Activated CD8-positive, alpha-beta T cell treated with anti-CD3 and anti-CD28 coated beads for 36 hours (primary cell): ENCODE results near the gene PLCG2. TPM values are rescaled to one million over a fixed set of nuclear protein-coding genes. Genes with fewer than 3 reads are reported as not detected.

ENCODE experiments used
- ATAC-seq: fragments of 200-7000 bp; cut with Tn5 transposase; one replicate; pipeline ENCODE4 v1.10.0; 2021; ENCODE audit warnings: mild to moderate bottlenecking, moderate library complexity
- CTCF ChIA-PET: fragments of 350-600 bp; sonication (Branson Sonifier 250); formaldehyde crosslinking; loops from one replicate; lab custom pipeline; 2021; ENCODE audit warnings: antibody characterized with exemption; lab: Charles Lee
- POLR2A ChIA-PET: fragments of 350-600 bp; sonication (Branson Sonifier 250); formaldehyde crosslinking; loops from one replicate; lab custom pipeline; 2021; ENCODE audit warnings: antibody characterized with exemption; lab: Charles Lee
- DNase-seq: peaks from one replicate; pipeline ENCODE4 v3.0.0-alpha.2; 2020
- H3K27ac Mint-ChIP-seq: one replicate; pipeline ENCODE4 v1.8.0; 2021; ENCODE audit warnings: mild to moderate bottlenecking, mixed read lengths
- H3K27me3 Mint-ChIP-seq: one replicate; pipeline ENCODE4 v1.8.0; 2021; ENCODE audit warnings: mixed read lengths
- H3K36me3 Mint-ChIP-seq: one replicate; pipeline ENCODE4 v1.8.0; 2021; ENCODE audit warnings: low read depth, mixed read lengths
- H3K4me1 Mint-ChIP-seq: one replicate; pipeline ENCODE4 v1.8.0; 2021; ENCODE audit warnings: low read depth, mixed read lengths
- H3K4me3 Mint-ChIP-seq: one replicate; pipeline ENCODE4 v1.8.0; 2021; ENCODE audit warnings: mild to moderate bottlenecking, moderate library complexity, mixed read lengths
- H3K9me3 Mint-ChIP-seq: one replicate; pipeline ENCODE4 v1.8.0; 2021; ENCODE audit warnings: mixed read lengths
- intact Hi-C: fragments of 100-400 bp; cut with micrococcal nuclease; formaldehyde crosslinking; loops from one replicate; pipeline ENCODE4 v1.10.0; 2022
- total RNA-seq, 2 experiments: library from RNA; stranded (reverse); gene quantifications; one replicate each; pipeline ENCODE4 v1.2.3, GENCODE V29; 2021
- TF ChIP-seq, protein P1 (sequence below): fragments of 200-600 bp; IDR thresholded peaks from one replicate; pipeline ENCODE4 v1.8.0; 2022; ENCODE audit warnings: antibody characterized with exemption, mild to moderate bottlenecking

Gene PLCG2
- total RNA-seq, 2 experiments from 2014 or later: 12.7 to 13.7 TPM

DNA sequence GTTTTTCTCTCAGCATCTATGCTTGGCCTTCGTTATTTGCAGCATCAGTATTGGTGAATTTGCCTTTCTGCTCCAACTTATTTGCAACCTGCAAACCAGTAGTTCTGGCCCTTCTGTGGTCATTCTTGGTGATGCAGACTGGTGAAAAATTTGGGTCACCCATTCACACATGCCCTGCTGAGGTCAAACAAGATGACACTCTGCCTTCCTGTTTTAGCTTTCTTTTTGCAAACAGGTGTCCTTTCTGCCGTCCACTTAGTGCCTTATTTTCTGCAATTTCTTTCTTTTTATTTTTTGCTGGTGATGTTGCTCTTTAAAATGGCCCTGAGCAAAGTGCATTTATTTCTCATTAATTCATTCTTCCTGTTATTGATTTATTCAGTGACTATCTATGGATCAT lies 31.3 kb downstream of the PLCG2 start:
- ChIA-PET CTCF (no interaction called here), POLR2A (no interaction called here)
- no peak overlapping the region for H3K4me3 Mint-ChIP-seq
- no peaks in the 10 kb centered on the region for H3K9me3 Mint-ChIP-seq
- ATAC-seq: no peak
- intact Hi-C loops: no loop called here
- H3K27ac Mint-ChIP-seq: peak overlapping the region; percentile 55
- DNase-seq: no peak
- TF ChIP-seq, protein P1, sequence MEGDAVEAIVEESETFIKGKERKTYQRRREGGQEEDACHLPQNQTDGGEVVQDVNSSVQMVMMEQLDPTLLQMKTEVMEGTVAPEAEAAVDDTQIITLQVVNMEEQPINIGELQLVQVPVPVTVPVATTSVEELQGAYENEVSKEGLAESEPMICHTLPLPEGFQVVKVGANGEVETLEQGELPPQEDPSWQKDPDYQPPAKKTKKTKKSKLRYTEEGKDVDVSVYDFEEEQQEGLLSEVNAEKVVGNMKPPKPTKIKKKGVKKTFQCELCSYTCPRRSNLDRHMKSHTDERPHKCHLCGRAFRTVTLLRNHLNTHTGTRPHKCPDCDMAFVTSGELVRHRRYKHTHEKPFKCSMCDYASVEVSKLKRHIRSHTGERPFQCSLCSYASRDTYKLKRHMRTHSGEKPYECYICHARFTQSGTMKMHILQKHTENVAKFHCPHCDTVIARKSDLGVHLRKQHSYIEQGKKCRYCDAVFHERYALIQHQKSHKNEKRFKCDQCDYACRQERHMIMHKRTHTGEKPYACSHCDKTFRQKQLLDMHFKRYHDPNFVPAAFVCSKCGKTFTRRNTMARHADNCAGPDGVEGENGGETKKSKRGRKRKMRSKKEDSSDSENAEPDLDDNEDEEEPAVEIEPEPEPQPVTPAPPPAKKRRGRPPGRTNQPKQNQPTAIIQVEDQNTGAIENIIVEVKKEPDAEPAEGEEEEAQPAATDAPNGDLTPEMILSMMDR: no peak
- H3K4me1 Mint-ChIP-seq: peaks cover 21% of the 10 kb centered on the region
- H3K36me3 Mint-ChIP-seq: no peaks in the 10 kb centered on the region
- H3K27me3 Mint-ChIP-seq: no peaks in the 10 kb centered on the region

DNA sequence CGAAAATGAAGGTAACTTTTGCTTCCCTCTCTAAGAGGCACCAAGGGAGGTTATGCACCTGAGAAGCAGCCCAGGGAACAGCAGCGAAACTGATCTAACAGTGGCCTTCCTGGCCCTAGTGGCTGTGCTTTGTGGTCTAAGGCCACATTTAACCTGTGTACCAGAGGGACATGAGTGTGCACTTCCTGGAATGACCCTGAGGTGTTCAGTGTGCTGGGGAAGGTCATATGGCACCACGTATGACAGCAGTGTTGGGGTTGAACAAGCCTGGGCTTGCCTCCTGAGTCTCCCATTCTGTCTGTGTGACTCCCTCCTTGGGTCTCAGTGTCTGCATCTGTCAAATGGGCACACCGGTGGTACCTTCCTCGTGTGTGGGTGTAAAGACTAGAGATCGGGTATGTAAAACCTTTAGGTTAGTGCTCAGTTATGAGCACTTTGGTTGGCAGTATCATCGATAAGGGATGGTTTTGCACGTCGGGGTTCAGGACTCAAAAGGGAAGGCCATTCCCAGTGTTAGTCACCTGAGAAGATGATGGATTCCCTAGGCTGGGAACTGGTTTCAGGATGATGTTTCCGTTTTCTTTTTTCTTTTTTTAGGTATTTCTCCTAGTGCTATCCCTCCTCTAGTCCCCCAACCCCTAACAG lies 31.9 kb downstream of the PLCG2 start:
- POLR2A ChIA-PET: no interaction called here
- Mint-ChIP-seq H3K27ac (peak overlapping the region; percentile 55), H3K9me3 (no peaks in the 10 kb centered on the region), H3K27me3 (no peaks in the 10 kb centered on the region), H3K4me3 (no peak overlapping the region), H3K36me3 (no peaks in the 10 kb centered on the region), H3K4me1 (peaks cover 21% of the 10 kb centered on the region)
- CTCF ChIA-PET: no interaction called here
- intact Hi-C loops: no loop called here
- peak; percentile 12 for ATAC-seq
- DNase-seq: peak; percentile 21
- TF ChIP-seq, protein P1: no peak

DNA sequence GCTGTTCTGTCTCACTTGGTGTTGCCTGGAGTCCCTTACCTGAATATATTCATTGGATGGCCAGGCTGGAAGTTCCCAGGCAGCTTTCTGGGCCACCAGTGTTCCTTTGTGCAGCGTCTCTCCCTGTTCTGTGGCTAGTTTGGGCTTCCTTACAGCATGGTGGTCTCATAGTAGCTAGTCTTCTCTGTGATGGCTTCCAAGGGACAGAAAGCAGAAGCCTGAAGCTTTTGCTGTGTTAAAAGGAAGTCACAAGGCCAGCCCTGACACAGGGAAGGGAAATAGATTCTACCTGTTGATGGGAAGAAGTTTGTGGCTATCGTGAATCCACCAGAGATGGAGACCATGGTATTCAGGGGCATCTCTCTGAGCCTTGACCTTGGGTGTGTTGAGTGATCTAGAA lies 34.6 kb downstream of the PLCG2 start:
- intact Hi-C loops: no loop called here
- no peak overlapping the region for H3K4me3 Mint-ChIP-seq
- TF ChIP-seq, protein P1: no peak
- no peak for DNase-seq
- H3K27ac Mint-ChIP-seq: no peak overlapping the region
- no peaks in the 10 kb centered on the region for H3K27me3 Mint-ChIP-seq
- POLR2A ChIA-PET: no interaction called here
- no peak for ATAC-seq
- peaks cover 30% of the 10 kb centered on the region for H3K4me1 Mint-ChIP-seq
- CTCF ChIA-PET: no interaction called here
- H3K36me3 Mint-ChIP-seq: no peaks in the 10 kb centered on the region
- no peaks in the 10 kb centered on the region for H3K9me3 Mint-ChIP-seq

DNA sequence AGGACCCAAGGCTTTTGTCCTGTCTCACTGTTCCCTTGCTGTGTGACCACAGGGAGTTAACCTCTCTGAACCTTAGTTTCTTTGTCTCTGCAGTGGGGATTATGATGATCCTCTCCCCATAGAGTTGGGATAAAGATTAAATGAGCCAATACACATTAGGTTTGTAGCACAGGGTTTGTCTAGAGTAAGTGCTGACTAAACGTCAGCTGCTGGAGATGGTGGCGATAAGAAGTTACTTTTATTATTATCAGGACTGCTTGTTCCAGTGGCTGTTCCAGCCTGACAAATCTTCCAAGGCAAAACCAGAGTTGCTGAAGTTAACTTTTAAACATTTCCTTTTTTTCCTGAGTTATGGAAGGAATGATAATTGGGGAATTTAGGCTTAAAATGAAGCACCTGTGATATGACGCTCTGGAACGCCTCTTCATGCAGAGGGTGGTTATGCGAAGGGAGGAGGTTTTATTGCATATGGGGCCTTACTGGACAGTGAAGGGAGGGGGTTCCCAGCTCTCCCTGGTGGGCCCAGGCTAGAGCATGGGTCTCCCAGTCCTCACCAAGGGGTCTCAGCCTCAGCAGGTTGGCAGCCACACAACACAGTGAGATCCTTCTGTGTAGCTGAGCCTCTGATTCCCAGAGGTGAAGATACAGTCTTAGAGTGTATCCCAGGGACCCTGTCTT lies 35.8 kb downstream of the PLCG2 start:
- CTCF ChIA-PET: no interaction called here

DNA sequence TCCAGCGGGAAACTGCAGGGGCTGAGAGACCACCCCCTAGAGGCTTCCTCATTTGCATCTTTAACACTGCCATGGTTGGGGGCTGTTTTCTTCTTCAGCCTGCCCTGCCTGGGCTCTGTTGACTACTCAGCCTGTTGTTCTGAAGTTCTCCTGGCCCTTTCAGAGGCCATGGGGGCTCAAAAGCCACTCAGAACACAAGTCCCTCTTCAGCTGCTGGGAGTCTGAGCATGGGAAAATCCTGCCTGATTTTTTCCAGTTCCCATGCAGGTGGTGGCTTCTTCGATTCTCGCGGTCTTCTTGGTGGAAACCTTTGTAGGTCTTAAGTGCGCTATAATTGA lies 36.3 kb downstream of the PLCG2 start:
- H3K36me3 Mint-ChIP-seq: no peaks in the 10 kb centered on the region
- intact Hi-C loops: no loop called here
- TF ChIP-seq, protein P1: no peak
- DNase-seq: no peak
- H3K27ac Mint-ChIP-seq: no peak overlapping the region
- ChIA-PET CTCF (no interaction called here), POLR2A (no interaction called here)
- H3K4me1 Mint-ChIP-seq: peaks cover 15% of the 10 kb centered on the region
- H3K9me3 Mint-ChIP-seq: no peaks in the 10 kb centered on the region
- H3K27me3 Mint-ChIP-seq: peaks cover 2% of the 10 kb centered on the region
- no peak for ATAC-seq
- no peak overlapping the region for H3K4me3 Mint-ChIP-seq

More for the DNA sequence above, 35.8 kb downstream of the PLCG2 start:
- no peaks in the 10 kb centered on the region for H3K36me3 Mint-ChIP-seq
- ATAC-seq: no peak
- H3K4me1 Mint-ChIP-seq: peaks cover 19% of the 10 kb centered on the region
- no peaks in the 10 kb centered on the region for H3K9me3 Mint-ChIP-seq
- TF ChIP-seq, protein P1: no peak
- POLR2A ChIA-PET: no interaction called here
- intact Hi-C loops: no loop called here
- H3K27me3 Mint-ChIP-seq: no peaks in the 10 kb centered on the region
- no peak overlapping the region for H3K4me3 Mint-ChIP-seq
- H3K27ac Mint-ChIP-seq: no peak overlapping the region
- DNase-seq: no peak
